Activated naive CD4-positive, alpha-beta T cell treated with anti-CD3 and anti-CD28 coated beads, Interleukin-2, amount 10 ng/mL, durations not matched to agents 7 days and 5 days (primary cell): Measurements from ENCODE around the gene RAD51C.
"Not testable (repeated sequence)": the region's sequence is repeated elsewhere in the genome, so short reads cannot be mapped to it uniquely, and the experiment has no call there.

Source experiments
- CTCF ChIA-PET: fragments of 350-600 bp; sonication (Branson Sonifier 250); formaldehyde crosslinking; loops from one replicate; lab custom pipeline; 2021; ENCODE audit warnings: antibody characterized with exemption; lab: Charles Lee
- DNase-seq: peaks from one replicate; pipeline ENCODE4 v3.0.0-alpha.2; 2020
- H3K27ac Mint-ChIP-seq: one replicate; pipeline ENCODE4 v1.8.0; 2021; ENCODE audit warnings: mild to moderate bottlenecking, moderate library complexity, mixed read lengths
- H3K27me3 Mint-ChIP-seq: one replicate; pipeline ENCODE4 v1.8.0; 2021; ENCODE audit warnings: mild to moderate bottlenecking, mixed read lengths
- H3K36me3 Mint-ChIP-seq: one replicate; pipeline ENCODE4 v1.8.0; 2021; ENCODE audit warnings: mixed read lengths
- H3K4me1 Mint-ChIP-seq: one replicate; pipeline ENCODE4 v1.8.0; 2021; ENCODE audit warnings: mixed read lengths
- H3K4me3 Mint-ChIP-seq: one replicate; pipeline ENCODE4 v1.8.0; 2021; ENCODE audit warnings: mild to moderate bottlenecking, moderate library complexity, mixed read lengths
- H3K9me3 Mint-ChIP-seq: one replicate; pipeline ENCODE4 v1.8.0; 2021; ENCODE audit warnings: mixed read lengths

The RAD51C gene

DNA sequence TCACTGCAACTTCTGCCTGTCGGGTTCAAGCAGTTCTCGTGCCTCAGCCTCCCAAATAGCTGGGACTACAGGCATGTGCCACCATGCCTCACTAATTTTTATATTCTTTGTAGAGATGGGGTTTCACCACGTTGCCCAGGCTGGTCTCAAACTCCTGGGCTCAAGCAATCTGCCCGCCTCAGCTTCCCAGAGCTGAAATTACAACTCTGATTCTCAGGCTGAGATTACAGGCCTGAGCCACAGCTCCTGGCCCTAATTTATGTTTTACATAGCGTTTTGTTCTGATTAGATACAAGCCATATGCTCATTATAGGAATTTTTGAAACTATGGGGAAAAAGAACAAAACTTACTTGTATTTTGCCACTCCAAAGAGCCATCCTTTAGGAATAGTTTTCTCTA is 86.1 kb downstream of the RAD51C start:
- H3K9me3 Mint-ChIP-seq, DNase-seq, CTCF ChIA-PET, H3K36me3 Mint-ChIP-seq, H3K4me1 Mint-ChIP-seq, H3K4me3 Mint-ChIP-seq, H3K27ac Mint-ChIP-seq: not testable (repeated sequence)
- H3K27me3 Mint-ChIP-seq = peaks cover 14% of the 10 kb centered on the region

- DNase-seq = no peak
- H3K36me3 Mint-ChIP-seq = no peaks in the 10 kb centered on the region
- no peak overlapping the region for H3K4me3 Mint-ChIP-seq
- CTCF ChIA-PET = no interaction called here
- no peak overlapping the region for H3K27ac Mint-ChIP-seq
- H3K4me1 Mint-ChIP-seq = no peaks in the 10 kb centered on the region
- peaks cover 10% of the 10 kb centered on the region for H3K27me3 Mint-ChIP-seq
- no peaks in the 10 kb centered on the region for H3K9me3 Mint-ChIP-seq
Measured at GRCh38 chr17:58779446-58779845, 87.0 kb downstream of the RAD51C start.

DNA sequence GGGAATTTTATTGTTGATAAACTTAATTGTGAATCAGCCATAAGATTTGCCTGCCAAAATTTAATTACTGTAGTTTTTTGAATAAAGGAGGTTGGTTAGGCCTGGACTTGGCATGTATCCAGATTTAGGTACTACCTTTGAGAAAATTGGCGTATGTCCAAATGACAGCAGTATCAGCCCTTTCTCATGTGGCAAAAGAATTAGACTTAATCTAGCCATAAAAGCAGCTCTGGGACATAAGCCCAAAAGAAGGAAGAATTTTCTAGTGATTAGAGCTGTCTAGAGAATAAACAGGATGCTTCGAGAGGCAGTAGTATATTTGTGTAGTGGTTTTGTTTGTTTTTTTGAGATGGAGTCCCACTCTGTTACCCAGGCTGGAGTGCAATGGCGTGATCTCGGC is 91.0 kb downstream of the RAD51C start:
- H3K27ac Mint-ChIP-seq = no peak overlapping the region
- no peaks in the 10 kb centered on the region for H3K9me3 Mint-ChIP-seq
- no peaks in the 10 kb centered on the region for H3K36me3 Mint-ChIP-seq

DNA sequence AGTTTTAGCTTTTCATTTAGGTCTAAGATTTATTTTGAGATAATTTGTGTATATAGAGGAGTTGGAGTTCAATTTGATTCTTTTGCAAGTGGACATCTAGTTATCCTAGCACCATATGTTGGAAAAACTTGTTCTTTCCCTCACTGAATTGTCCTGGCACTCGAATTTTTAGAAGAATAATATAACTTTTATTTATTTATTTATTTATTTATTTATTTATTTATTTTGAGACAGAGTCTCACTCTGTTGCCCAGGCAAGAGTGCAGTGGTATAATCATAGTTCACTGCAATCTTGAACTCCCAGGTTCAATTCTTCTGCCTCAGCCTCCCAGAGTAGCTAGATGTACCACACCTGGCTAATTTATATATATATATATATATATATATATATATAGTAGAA is 92.7 kb downstream of the RAD51C start:
- Mint-ChIP-seq H3K36me3 (no peaks in the 10 kb centered on the region), H3K4me3 (no peak overlapping the region), H3K27me3 (peaks cover 8% of the 10 kb centered on the region), H3K4me1 (no peaks in the 10 kb centered on the region), H3K9me3 (no peaks in the 10 kb centered on the region), H3K27ac (no peak overlapping the region)
- no peak for DNase-seq
- CTCF ChIA-PET = no interaction called here

More for the DNA sequence above, 91.0 kb downstream of the RAD51C start:
- Mint-ChIP-seq H3K4me3 (no peak overlapping the region), H3K27me3 (peaks cover 9% of the 10 kb centered on the region), H3K4me1 (no peaks in the 10 kb centered on the region)
- DNase-seq = no peak
- CTCF ChIA-PET = interaction anchor here (0.6 kb wide), 1 partner anchor 95 kb away, joined by 3 read pairs; no protein-coding TSS in a partner anchor
